NCI-H748 (cell line): ENCODE results near the gene SEMA5A.

ENCODE experiments used
- DNase-seq: peaks from one replicate; lab custom pipeline; 2025; ENCODE audit not compliant: unreplicated experiment; lab: John Stamatoyannopoulos, UW

SEMA5A gene

GRCh38 chr5:9479361-9479760 lies 66.5 kb downstream of the SEMA5A start:
- DNase-seq: no peak

GRCh38 chr5:9477537-9477936 lies 68.3 kb downstream of the SEMA5A start:
- no peak for DNase-seq

GRCh38 chr5:9474219-9475002 lies 71.5 kb downstream of the SEMA5A start:
- no peak for DNase-seq

GRCh38 chr5:9473624-9474023 lies 72.3 kb downstream of the SEMA5A start:
- no peak for DNase-seq

- no peak for DNase-seq
Measured at GRCh38 chr5:9470410-9470809, 75.5 kb downstream of the SEMA5A start.

- no peak for DNase-seq
Measured at GRCh38 chr5:9468060-9468388, 77.9 kb downstream of the SEMA5A start.

- no peak for DNase-seq
Measured at GRCh38 chr5:9467199-9468059, 78.4 kb downstream of the SEMA5A start.

- no peak for DNase-seq
Measured at GRCh38 chr5:9466697-9467096, 79.2 kb downstream of the SEMA5A start.

GRCh38 chr5:9464478-9464877 lies 81.4 kb downstream of the SEMA5A start:
- DNase-seq: no peak

- DNase-seq: no peak
Measured at GRCh38 chr5:9462109-9462508, 83.8 kb downstream of the SEMA5A start.

- DNase-seq: no peak
Measured at GRCh38 chr5:9460885-9461645, 84.8 kb downstream of the SEMA5A start.

- no peak for DNase-seq
Measured at GRCh38 chr5:9456435-9457042, 89.3 kb downstream of the SEMA5A start.

GRCh38 chr5:9455826-9456434 lies 89.9 kb downstream of the SEMA5A start:
- DNase-seq: no peak

- DNase-seq: no peak
Measured at GRCh38 chr5:9454491-9454890, 91.4 kb downstream of the SEMA5A start.

- no peak for DNase-seq
Measured at GRCh38 chr5:9454012-9454481, 91.8 kb downstream of the SEMA5A start.

- DNase-seq: no peak
Measured at GRCh38 chr5:9453480-9454011, 92.3 kb downstream of the SEMA5A start.

GRCh38 chr5:9452181-9452580 lies 93.7 kb downstream of the SEMA5A start:
- no peak for DNase-seq

GRCh38 chr5:9451037-9451436 lies 94.8 kb downstream of the SEMA5A start:
- no peak for DNase-seq

GRCh38 chr5:9447691-9448090 lies 98.2 kb downstream of the SEMA5A start:
- DNase-seq: no peak

GRCh38 chr5:9445826-9446388 lies 100.0 kb downstream of the SEMA5A start:
- no peak for DNase-seq
